Hepatocyte (in vitro differentiated cells): Measurements from ENCODE around the gene PPARA.

Experiments used
- CTCF ChIP-seq: fragments of 200-600 bp; sonication (generic); IDR thresholded peaks from 2 replicates; pipeline ENCODE4 v1.5.1; 2016; ENCODE audit warnings: antibody characterized with exemption, mild to moderate bottlenecking; ENCODE audit not compliant: poor library complexity
- EZH2phosphoT487 ChIP-seq: fragments of 200-600 bp; sonication (generic); IDR thresholded peaks from one replicate; pipeline ENCODE4 v1.6.1; 2018; ENCODE audit warnings: antibody characterized with exemption, mild to moderate bottlenecking, low read depth, moderate library complexity; ENCODE audit not compliant: unreplicated experiment, severe bottlenecking

GRCh38 chr22:46286006-46286405, 135.7 kb downstream of the PPARA start:
- TF ChIP-seq CTCF = no peak
- TF ChIP-seq EZH2phosphoT487 = no peak
